ENCODE measurements around the gene PIK3AP1.
"Not testable (repeated sequence)": the region's sequence is repeated elsewhere in the genome, so short reads cannot be mapped to it uniquely, and the experiment has no call there.

The PIK3AP1 gene

GRCh38 chr10:96720422-96721206 is at the start of gene PIK3AP1:
PIK3AP1 (minus strand) TSS chr10:96720514; CDS start chr10:96720394, 120 bp downstream.
- peak; percentile 62 for DNase-seq (ENCODE audit: low read depth)

- no peak for DNase-seq (ENCODE audit: low read depth)
These were observed 47.8 kb upstream of the PIK3AP1 start for GRCh38 chr10:96768136-96768535.

GRCh38 chr10:96767611-96768010 is 47.3 kb upstream of the PIK3AP1 start:
- no peak for DNase-seq (ENCODE audit: low read depth)

- DNase-seq (ENCODE audit: low read depth) = no peak
These were observed 45.3 kb upstream of the PIK3AP1 start for GRCh38 chr10:96765406-96766240.

- no peak for DNase-seq (ENCODE audit: low read depth)
These were observed 44.2 kb upstream of the PIK3AP1 start for GRCh38 chr10:96764425-96765060.

GRCh38 chr10:96758423-96758822 is 38.1 kb upstream of the PIK3AP1 start:
- no peak for DNase-seq (ENCODE audit: low read depth)

- DNase-seq (ENCODE audit: low read depth) = no peak
These were observed 36.0 kb upstream of the PIK3AP1 start for GRCh38 chr10:96756111-96756903.

GRCh38 chr10:96753956-96754355 is 33.6 kb upstream of the PIK3AP1 start:
- no peak for DNase-seq (ENCODE audit: low read depth)

GRCh38 chr10:96752375-96752774 is 32.1 kb upstream of the PIK3AP1 start:
- no peak for DNase-seq (ENCODE audit: low read depth)

- DNase-seq (ENCODE audit: low read depth) = not testable (repeated sequence)
These were observed 30.0 kb upstream of the PIK3AP1 start for GRCh38 chr10:96750316-96750715.

- DNase-seq (ENCODE audit: low read depth) = no peak
These were observed 27.6 kb upstream of the PIK3AP1 start for GRCh38 chr10:96747734-96748550.

GRCh38 chr10:96746503-96746902 is 26.2 kb upstream of the PIK3AP1 start:
- no peak for DNase-seq (ENCODE audit: low read depth)

GRCh38 chr10:96745950-96746349 is 25.6 kb upstream of the PIK3AP1 start:
- DNase-seq (ENCODE audit: low read depth) = no peak

GRCh38 chr10:96743988-96744585 is 23.8 kb upstream of the PIK3AP1 start:
- no peak for DNase-seq (ENCODE audit: low read depth)

GRCh38 chr10:96741557-96741956 is 21.2 kb upstream of the PIK3AP1 start:
- DNase-seq (ENCODE audit: low read depth) = not testable (repeated sequence)

GRCh38 chr10:96740579-96741281 is 20.4 kb upstream of the PIK3AP1 start:
- no peak for DNase-seq (ENCODE audit: low read depth)

- DNase-seq (ENCODE audit: low read depth) = no peak
These were observed 19.8 kb upstream of the PIK3AP1 start for GRCh38 chr10:96740141-96740540.

- DNase-seq (ENCODE audit: low read depth) = not testable (repeated sequence)
These were observed 17.1 kb upstream of the PIK3AP1 start for GRCh38 chr10:96737307-96737902.

GRCh38 chr10:96724621-96725020 is 4.3 kb upstream of the PIK3AP1 start:
- DNase-seq (ENCODE audit: low read depth) = no peak

- DNase-seq (ENCODE audit: low read depth) = no peak
These were observed 876 bp upstream of the PIK3AP1 start for GRCh38 chr10:96721207-96721572.

Measured in CMK (cell line).